A549 treated with DMSO at 1 μM for 4 hours (cell line): ENCODE measurements around the gene GAB1. TPM values are rescaled to one million over a fixed set of nuclear protein-coding genes. Genes with fewer than 3 reads are reported as not detected.

ENCODE experiments used
- total RNA-seq: library from RNA; stranded (reverse); fragments of 200-300 nt; extraction: Qiagen RNA extraction; gene quantifications from 5 replicates; pipeline ENCODE4 v1.2.3, GENCODE V29; 2022; ENCODE audit warnings: low read depth

GAB1 gene
- 1.8 to 3.6 TPM (median 2.9 TPM) in 5 replicates for total RNA-seq

GRCh38 chr4:143336781-143337599 is at the start of gene GAB1:
GAB1 (plus strand) TSS chr4:143336876; CDS start chr4:143337189, 313 bp downstream.

GRCh38 chr4:143513314-143514168 is 176.9 kb downstream of the GAB1 start, which contains the start of gene SMARCA5:
SMARCA5 (plus strand) TSS chr4:143513702; CDS start chr4:143513925, 223 bp downstream.

Other genes starting within 250 kb of the GAB1 start
- gene USP38, start 152.0 kb upstream of the GAB1 start, total RNA-seq: 8.7 to 10.3 TPM (median 9.6 TPM) in 5 replicates
- gene SMARCA5, start 176.8 kb downstream of the GAB1 start, total RNA-seq: 22.0 to 28.2 TPM (median 24.5 TPM) in 5 replicates